ENCODE measurements around the gene TMEM154.

Gene TMEM154

DNA sequence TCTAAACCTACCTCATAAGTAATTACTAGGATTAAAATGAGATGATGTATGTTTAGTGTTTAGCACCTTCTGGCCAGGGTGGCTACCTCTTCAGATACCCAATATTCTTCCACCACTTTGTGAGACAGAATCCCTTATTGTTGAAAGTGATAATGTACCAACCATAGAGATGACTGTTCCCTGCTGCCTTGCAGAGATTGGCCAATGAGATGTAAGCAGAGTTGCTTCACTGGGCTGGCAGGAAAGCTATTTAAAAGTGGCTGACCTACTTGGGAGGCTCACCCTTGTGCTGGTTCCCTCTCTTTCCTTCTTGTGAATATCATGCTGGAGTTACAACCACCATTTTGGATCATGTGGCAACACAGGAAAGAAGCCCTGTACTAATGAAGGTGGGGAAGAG lies 58.9 kb downstream of the TMEM154 start:
- DNase-seq, result no peak

DNA sequence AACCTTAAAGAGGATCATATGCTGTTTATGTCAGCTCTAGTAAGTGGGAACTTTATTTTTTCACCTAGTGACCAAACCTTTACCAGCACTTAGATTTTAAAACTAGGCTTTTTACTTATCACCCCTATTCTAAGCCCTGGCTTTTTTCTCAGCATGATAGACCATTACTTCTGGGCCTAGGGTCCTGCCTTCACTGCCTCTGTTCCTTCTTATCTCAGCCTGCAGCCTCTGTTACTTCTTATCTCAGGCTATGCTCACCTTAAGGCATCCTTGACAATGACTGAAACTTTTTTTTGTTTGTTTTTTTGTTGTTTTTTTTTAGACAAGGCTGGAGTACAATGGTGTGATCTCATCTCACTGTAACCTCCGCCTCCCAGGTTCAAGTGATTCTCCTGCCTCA lies 59.6 kb downstream of the TMEM154 start:
- no peak for DNase-seq

DNA sequence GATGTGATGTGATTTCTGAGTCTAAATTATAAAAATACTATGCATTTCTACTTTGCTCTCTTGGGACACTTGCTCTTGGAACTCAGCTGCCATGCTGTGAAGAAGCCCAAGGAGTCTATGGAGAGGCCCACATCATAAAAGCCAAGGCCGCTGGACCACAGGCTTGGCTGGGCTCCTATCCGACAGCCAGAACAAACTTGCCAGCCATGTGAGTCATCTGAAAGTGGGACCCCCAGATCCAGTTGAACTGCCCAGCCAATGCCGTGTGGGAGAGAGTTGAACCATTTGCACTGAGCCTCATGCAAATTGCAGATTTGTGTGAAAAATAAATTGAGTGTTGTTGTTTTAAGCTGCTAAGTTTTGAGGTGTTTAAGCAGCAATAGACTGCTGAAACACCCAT lies 60.2 kb downstream of the TMEM154 start:
- no peak for DNase-seq

DNA sequence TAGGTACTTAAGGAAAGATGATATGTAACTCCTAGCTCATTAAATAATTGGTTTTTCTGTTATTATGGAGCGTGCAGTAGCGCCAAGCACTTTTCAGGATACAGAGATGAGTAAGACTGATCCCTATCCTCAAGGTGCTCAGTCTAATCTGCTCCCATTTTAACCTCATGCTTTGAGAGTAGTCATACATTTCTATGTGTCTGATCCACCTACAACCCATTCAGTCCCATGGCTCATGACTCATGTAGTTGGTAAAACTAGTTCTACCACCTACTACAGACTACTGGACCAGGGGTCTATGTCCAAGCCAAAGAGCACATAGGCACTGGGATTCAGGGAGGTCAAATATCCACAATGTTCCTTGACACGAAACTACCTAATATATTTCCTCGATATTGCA lies 60.8 kb downstream of the TMEM154 start:
- DNase-seq, result no peak

DNA sequence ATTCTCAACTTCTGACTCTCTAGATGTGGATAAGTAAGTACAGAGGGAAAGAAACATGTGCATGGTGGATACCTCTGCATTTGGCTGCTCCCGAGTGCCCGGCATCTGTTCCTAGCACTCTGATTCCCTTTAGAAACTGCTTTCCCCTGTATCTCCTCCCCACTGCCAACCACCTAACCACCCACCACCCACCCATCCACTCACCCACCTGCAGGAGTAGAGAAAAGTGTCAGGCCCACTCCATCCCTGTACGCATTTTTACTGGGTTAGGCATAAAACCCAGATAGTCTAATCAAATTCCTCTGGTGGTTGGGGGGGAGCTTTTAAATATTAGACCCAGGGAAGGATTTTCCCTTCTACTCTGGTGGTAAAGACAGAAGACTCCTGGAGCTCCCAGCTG lies 63.0 kb downstream of the TMEM154 start:
- no peak for DNase-seq

DNA sequence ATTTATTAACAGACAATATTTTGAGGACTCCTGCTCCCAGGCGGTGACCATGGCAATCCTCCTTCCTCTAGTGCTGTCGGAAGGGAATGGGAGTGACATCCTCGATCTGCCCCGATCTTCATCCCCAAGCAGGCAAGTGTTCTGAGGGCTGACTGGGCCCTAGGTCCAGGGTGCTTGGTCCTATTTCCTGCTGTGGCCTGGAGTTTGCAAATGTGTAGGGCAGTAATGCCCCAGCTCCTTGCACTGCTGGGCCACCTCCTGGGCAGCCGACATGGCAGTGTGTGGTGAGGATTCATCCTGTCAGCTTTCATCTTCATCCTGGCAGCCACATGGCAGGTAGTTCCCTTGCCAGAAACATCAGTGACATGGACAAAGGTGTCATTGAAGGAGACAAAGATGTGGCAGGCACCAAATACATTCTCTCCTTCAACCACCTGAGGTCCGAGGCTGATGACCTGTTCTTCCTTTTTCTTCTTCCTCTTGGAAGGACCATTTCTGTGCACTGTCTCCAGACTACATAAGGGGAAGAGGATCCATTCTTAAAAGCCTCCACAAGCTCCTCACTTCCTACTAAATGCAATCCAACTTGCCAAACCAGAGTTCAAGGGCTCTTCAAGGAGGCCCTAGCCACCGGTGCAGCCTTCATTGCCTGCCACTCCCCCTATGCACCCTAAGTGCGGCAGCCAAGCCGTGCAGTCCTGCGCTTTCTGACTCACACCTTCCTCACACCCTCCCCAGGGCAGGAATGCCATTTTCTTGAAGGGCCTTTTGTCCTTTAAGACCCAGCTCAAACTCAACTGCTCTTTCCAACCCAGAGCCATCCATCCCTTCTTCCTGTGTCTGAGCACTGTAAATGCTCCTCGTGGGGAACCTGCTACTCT lies 65.7 kb downstream of the TMEM154 start:
- DNase-seq, result no peak

DNA sequence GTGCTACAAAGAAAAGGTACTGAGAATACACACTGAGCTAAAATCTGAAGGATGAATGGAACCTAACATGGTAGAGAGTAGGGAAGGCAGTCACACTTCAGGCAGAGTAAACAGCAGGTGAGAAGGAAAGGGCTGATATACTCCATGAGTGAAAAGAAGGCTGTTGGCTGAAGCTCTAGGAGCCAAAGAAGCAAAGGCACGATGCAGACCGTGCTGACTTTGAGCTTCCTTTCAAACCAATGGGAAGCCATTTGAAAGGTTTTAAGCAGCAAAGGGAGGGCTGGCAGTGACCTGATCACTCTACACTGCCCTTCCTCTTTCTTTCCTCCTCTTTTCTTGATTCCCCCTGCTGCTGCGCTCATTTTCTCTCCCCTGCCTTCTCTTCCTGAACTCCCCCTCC lies 66.4 kb downstream of the TMEM154 start:
- DNase-seq, result no peak

DNA sequence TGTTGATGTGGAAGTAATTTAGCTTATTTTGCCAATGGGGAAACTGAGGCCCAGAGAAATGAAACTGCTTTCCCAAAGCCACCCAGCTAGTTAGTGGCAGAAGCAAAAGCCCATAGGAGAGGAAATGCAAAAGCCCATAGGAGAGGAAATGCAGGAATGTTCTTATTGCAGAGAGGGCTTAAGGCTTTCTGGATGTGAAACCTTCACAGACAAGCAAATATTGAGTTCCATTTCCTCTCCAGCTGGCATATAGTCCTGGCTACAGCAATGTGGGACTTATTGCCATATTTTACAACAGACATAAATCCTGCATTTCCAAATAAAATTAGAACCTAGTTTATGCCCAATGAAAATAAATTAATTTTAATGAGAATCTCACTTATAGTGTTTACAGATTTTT lies 69.7 kb downstream of the TMEM154 start:
- DNase-seq, result no peak

DNA sequence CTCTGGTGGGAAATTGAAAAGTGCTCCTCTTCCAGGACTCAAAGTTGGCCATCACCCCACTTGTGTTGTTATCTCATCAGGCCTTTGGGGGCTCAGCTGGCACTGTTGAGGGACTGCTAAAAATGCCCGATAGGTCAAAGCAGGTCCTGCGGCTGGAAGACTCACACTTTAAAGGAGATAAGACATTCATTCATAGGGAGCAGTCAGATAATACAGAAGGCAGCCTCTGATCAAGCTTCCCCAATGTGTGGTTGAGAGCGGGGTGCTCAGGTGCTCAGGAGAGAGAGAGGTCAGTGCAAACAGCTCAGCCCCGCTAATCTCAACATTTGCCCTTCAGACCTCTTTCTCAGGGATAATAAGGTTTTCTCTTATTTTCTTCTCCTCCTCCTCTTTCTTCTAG lies 70.3 kb downstream of the TMEM154 start:
- no peak for DNase-seq

DNA sequence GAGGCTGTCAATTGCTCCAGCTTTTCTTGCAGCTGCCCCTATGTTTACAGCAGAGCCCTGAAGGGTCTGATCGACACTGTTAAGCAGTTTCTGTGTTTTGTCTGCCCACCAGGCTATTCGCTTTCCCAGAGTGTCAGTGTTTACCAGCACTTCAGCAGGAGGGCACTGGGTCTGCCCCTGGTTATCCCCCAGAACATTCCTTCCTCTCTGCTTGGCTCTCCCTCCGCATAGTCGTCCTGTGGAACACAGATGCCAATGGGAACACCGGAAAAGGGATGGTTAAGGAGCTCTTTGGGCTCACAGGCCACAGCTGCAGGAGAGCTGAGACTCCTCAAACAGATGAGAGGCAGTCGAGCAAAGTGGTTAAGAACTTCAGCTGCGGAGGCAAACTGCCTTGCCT lies 72.6 kb downstream of the TMEM154 start:
- no peak for DNase-seq

DNA sequence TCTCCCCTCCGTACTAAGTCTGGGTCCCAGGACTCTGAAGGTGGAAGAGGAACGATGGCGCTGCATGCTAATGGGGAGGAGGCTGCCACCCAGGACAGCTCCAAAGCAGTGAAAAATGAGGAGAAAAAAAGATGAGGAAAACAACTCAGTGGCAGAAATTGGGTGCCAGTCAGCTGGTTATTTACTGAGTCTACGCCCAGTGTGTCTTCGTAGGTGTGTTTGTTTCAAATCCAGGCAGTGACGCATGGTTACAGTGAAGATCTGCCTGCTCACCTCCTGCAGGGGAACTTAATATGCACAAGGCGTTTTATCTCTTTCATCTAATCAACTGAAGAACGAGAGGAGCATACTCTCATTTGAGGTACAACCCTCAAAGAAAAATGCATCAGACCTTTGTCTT lies 73.0 kb downstream of the TMEM154 start:
- DNase-seq, result no peak

DNA sequence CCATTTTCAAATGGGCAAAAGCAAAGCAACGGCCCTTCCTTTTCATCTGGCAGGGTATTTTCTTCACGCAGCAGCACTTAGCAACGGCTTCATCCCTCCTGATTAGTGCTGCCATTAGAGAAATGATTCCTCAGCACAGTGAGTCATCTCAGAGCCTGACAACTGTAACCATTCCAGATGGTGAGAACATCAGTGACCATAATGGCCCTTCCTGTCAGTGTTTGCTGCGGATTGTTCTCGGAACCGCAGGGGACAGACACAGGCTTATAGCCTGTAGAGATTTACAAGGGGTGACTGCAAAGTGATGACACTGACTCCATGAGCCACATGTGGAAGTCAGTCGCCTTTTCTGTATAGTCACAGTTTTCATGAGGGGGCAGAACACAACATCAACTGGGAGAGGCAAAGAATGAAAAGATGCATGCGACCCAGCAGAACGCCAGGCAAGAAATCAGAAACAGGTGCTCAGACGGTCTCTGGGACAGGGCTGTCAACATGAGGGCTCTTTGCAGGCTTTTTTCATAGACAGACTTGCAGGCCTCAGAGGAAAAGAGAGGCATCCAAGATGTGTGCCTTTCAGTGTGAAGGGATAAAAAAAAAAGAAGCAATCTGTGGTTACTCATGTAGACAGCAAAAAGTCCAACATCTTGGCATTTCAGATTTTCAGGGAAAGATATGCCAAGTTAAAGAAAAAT lies 74.0 kb downstream of the TMEM154 start:
- DNase-seq, result no peak

DNA sequence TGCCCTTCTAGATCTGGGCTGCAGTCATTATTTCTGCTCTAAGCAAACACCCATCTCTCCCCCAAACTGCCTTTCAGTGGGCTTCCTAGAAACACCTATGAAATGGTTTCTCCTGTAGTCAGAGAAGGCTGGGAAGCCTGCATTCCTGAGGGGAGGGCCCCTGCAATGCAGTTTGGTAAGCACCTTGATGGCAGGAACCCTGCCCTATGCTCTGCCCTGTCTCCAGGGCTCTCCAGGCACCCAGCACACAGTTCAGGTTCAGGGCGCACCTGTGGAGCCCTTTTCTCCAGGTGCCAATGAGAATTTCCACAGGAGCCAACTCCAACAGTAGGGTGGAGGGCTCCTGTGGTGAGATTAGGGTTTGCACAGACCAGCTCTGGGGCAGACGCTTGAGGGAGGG lies 74.8 kb downstream of the TMEM154 start:
- DNase-seq, result no peak

DNA sequence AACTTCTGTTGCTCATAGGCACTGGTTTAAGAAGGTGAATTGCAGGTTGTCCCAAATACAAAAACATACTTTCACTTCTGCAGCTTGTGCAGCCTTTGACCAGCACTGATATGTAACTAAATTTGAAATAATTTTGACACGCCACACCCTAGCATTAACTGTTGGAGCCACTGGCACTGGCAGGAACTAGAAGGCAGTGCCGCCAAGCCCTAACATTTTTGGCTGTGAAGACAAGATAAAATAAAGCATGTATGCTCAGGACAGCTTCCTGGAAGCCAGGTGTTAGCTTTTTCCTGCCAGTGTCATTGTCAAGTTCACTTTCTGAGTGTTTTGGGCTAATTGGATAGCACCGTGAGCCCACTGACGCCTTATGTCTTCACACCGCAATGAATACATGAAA lies 78.6 kb downstream of the TMEM154 start:
- DNase-seq, result no peak

DNA sequence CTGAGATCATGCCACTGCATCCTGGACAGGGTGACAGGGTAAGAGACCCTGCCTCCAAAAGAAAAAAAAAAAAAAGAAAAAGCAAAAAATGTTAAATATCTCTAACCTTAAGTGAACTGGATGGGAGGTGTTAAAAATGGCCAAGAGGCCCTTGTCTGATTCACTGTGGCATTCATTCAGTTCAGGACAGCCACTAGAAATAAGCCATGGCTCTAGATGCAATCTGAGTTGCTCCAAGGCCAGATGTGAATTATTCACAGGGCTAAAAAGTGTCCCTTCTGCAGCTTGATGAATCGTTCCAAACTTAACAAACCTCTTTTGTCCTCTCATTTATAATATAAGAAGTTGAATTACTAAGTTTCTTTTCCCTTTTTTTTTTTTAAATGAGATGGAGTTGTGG lies 80.2 kb downstream of the TMEM154 start:
- DNase-seq, result no peak

DNA sequence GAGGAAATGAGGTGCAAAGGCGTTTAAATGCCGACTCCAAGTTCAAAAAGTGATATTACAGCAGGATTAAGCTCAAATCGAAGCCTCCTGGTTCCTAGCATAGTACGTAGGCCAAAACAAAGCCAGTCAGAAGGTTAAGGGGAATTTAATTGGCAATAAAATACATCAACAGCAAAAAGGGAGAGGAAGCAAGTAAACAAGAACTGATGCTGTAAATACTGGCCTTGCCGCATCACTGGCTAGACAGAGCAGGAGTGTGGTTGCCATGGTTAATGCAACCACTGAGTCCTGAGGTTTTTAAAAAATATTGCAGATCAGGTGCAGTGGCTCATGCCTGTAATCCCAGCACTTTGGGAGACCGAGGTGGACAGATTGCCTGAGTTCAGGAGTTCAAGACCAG lies 80.7 kb downstream of the TMEM154 start:
- no peak for DNase-seq

DNA sequence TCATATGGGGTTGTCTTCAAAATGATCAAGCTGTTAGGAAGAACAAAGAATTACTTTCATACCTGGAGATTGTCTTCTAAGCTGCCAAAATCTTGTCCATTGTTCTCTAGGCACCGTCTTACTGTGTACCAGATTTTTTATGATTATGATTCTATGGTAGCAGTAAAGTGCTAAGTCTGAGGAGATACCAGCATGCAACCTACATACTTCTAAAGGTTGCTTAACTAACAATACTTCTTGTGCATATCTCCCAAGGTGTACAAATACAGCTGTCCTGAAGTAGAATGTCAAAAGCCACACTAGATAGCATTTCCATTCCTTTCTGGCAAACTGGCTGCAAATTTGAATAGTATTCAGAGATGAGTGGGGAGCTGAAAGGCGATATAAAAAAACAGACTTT lies 81.3 kb downstream of the TMEM154 start:
- no peak for DNase-seq

DNA sequence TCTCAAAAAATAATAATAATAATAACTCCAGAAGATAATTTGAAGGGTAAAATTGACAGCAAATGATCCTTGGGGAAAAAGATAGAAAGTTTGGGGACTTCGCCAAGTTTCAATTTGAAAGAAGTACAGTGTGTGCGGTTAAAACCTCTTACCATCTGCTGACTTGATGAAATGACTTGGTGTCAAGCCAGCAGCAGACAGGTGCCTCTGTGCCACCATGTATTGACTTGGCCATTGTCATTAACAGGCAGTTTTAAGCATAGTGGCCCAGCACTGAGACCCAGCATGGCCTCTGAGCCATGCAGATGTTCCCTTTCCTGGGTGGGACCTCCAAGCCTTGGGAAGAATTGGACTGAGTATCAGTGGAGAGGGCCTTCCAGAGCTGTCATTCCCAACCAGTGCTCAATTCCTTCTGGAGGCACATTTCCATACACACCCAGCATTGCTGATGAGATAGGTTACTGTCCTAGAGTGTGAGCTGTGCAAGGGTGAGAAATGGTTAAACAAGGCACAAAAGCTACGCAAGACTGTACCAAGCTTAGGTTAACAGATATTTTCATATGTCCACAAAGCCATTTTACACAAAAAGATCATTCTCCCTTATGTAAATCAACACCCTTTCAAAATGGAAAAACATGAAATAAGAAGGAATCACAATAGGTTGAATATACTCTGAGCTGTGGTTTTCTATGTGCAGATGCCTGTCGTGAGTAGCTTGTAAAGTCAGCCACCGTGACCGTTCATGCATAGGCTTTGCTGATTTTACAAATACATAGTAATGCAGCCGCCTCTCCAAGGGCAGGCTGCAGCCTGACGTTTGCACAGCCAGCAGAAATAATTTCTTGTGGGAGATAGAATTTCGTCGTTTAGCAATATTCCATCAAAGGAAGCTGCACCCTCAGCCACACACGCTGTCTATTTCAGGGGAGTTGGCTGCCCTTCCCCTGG lies 84.5 kb downstream of the TMEM154 start:
- no peak for DNase-seq

DNA sequence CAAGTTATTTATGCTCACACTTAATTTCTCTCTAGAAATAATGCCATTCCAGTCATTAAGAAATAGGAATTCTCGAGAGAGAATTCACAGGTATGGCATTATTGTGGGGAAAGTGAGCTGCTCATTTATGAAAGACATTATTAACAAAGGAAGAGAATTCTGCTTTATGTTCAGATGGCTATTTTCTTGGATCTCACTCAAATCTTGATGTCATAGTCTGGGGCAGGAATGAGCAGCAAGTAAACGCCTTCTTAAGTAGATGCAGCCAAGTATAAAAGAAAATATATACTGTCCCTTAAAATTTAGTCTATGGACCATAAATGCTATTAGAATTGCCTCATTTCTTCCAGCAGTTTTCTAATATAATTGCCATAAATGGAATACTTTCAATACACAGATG lies 85.7 kb downstream of the TMEM154 start:
- DNase-seq, result no peak

DNA sequence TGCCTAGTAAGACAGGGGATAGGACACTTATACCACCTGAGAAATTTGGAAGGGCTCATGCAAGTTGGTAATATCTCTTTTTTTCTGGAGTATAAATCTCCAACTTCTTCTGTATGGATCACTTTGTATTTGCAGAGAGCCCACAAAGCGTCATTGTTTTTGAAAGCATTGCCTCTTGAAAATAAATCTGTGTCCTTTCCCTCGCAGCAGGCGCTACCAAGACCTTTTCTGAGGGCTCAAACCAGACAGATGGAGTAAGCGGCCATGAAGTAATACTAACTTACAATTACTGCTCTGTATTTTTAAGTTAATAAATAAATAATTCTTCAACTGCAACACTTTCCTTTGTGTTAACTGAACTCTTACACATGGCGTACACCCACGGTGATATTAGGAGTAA lies 87.9 kb downstream of the TMEM154 start:
- DNase-seq, result no peak

DNA sequence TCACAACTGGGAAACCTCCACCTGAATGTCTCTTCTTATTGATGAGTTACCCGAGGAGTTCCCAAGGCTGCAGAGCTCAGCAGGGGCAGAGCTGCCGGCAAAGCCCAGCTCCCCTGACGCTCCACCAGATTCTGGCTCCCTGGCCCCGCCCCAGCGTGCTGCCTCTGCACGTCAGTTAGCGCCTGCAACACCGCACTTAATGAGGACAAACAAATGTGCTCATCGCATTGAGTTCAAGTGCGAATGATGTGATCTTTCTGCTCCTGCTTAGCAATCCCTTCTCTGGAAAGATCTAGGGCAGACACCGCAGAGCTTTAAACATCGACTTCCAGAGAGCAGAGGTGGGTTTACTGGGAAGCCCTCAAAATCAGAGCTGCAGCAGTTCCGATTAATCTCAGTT lies 88.4 kb downstream of the TMEM154 start:
- no peak for DNase-seq

DNA sequence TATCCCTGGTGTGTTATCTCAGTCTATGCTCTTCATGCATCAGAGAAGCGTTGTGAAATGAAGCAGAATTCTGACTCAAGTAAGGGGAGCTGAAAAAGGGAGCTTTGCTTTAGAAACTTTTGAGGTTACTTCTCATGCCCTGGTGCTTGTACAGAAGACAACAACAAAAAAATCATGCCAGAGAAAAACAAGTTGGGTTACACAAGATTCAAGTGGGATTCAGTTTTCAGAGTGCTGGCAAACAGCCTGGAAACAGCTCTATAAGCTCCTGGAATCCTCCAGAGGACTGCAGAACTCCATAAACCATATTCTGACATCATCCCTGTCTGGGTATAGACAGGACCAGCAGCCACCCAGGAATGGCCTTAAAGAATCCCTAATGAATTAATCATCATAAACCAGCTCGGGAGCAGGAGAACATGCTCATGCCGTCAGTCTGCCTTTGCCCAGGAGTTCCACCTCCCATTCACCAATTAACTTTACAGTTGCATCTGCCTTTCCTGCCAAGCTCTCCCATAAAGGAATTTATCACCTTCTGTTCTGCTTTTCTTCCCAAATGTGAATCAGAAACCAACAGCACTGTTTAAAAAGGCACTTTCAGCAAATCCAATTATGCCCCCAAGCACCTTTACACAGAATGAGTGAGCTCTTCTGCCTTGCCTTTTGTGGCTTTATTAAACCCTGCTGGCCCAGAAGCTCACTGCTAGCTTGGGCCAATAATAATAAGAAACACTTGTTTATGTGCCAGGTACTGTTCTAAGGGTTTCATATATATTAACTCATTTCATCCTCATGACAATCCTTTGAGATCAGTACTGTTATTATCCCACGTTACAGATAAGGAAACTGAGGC lies 89.4 kb downstream of the TMEM154 start:
- no peak for DNase-seq

DNA sequence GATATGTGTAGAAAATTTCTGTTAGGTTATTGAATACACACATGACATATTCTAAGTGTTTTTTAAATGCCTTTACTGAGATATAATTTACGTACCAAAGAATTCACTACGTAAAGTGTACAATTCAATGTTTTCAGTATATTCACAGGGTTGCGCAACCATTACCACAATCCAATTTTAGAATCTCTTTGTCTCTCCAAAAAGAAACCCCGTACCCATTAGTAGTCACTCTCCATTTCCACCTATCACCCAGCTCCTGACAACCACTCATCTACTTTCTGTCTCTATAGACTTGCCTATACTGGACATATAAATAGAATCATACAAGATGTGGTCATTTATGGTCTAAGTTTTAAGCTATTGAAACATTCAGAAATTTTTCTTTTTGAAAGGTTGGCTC lies 90.9 kb downstream of the TMEM154 start:
- DNase-seq, result no peak
